ENCODE results near the gene KCNE2. TPM values are rescaled to one million over a fixed set of nuclear protein-coding genes. Genes with fewer than 3 reads are reported as not detected.
A peak's percentile ranks its signal among the peaks of the same experiment; 100 is the strongest.

KCNE2 gene
- total RNA-seq (2013) = not detected
- under 1 TPM in 1 of 3 donors, not detected in 2; 0.27 TPM for polyA plus RNA-seq
- not detected in 2 replicates for polyA minus RNA-seq
- total RNA-seq = 0 to 0.75 (median 0) reads per million in 11 experiments

GRCh38 chr21:34363733-34364132, at the start of gene KCNE2:
Gene KCNE2 (plus strand): TSS chr21:34364006. CDS start chr21:34370479, 6,473 bp downstream.
- Histone ChIP-seq H4K20me1 (ENCODE audit: insufficient read depth, low read length) (no peaks in the 10 kb centered on the region), H3K79me2 (ENCODE audit: insufficient read depth, low read length) (no peaks in the 10 kb centered on the region), H3K4me2 (replicated peaks; ENCODE audit: extremely low read depth, low read length, poor library complexity, severe bottlenecking) (no peak within 1 kb of the TSS), H3K9me3 (replicated peaks in 1 of 2; ENCODE audit: control insufficient read depth in 1 of 2, insufficient read depth in 1 of 2, low read length in 2 of 2) (no peaks in the 10 kb centered on the region), H3K9ac (ENCODE audit: insufficient read depth, low read length, poor library complexity, severe bottlenecking) (no peak within 1 kb of the TSS), H3K36me3 (replicated peaks in 1 of 2; ENCODE audit: control insufficient read depth in 1 of 2, insufficient read depth in 2 of 2, low read length in 2 of 2) (no peaks in the 10 kb centered on the region), H2AFZ (ENCODE audit: insufficient read depth, low read depth, low read length, poor library complexity, severe bottlenecking) (no peak within 1 kb of the TSS), H3K4me1 (ENCODE audit: control insufficient read depth in 1 of 2, insufficient read depth in 2 of 2, low read length in 2 of 2) (peaks cover 11 to 18% of the 10 kb centered on the region in 2 donors), H3K27ac (ENCODE audit: low read depth in 1 of 2, low read length in 2 of 2) (no peak within 1 kb of the TSS), H3K4me3 (replicated peaks in 1 of 3; ENCODE audit: low read depth in 2 of 3, low read length in 3 of 3) (no peak within 1 kb of the TSS), H3K27me3 (ENCODE audit: control insufficient read depth in 2 of 2, insufficient read depth in 2 of 2, low read length in 2 of 2) (peaks cover 0 to 8% of the 10 kb centered on the region in 2 donors)
- intact Hi-C loops (cut with micrococcal nuclease) = no loop called here
- TF ChIP-seq, protein P1, sequence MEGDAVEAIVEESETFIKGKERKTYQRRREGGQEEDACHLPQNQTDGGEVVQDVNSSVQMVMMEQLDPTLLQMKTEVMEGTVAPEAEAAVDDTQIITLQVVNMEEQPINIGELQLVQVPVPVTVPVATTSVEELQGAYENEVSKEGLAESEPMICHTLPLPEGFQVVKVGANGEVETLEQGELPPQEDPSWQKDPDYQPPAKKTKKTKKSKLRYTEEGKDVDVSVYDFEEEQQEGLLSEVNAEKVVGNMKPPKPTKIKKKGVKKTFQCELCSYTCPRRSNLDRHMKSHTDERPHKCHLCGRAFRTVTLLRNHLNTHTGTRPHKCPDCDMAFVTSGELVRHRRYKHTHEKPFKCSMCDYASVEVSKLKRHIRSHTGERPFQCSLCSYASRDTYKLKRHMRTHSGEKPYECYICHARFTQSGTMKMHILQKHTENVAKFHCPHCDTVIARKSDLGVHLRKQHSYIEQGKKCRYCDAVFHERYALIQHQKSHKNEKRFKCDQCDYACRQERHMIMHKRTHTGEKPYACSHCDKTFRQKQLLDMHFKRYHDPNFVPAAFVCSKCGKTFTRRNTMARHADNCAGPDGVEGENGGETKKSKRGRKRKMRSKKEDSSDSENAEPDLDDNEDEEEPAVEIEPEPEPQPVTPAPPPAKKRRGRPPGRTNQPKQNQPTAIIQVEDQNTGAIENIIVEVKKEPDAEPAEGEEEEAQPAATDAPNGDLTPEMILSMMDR (IDR thresholded peaks at IDR 0.05) = no peak
- H3K9me3 Mint-ChIP-seq = peaks cover 0 to 4% (median 1%) of the 10 kb centered on the region in 7 donors
- no peaks in the 10 kb centered on the region for H3K36me3 Mint-ChIP-seq
- peaks cover 14% of the 10 kb centered on the region for H3K4me1 Mint-ChIP-seq
- H3K27ac Mint-ChIP-seq = peak within 1 kb of the TSS in 5 of 7 donors; percentile 17 to 81 (median 52)
- H3K27me3 Mint-ChIP-seq (ENCODE audit: low read depth in 3 of 3) = peaks cover 0 to 16% (median 9%) of the 10 kb centered on the region in 3 donors
- no CpG with 5 or more reads among the region's 3 CpGs for WGBS (ENCODE audit: insufficient coverage)
- DNase-seq = no peak
- H3K4me3 Mint-ChIP-seq = no peak within 1 kb of the TSS

GRCh38 chr21:34319585-34319984, 44.2 kb upstream of the KCNE2 start:
- H3K9me3 ChIP-seq (replicated peaks in 1 of 2; ENCODE audit: control insufficient read depth in 1 of 2, insufficient read depth in 1 of 2, low read length in 2 of 2) = peaks cover 0 to 4% of the 10 kb centered on the region in 2 donors
- no peak overlapping the region for H3K4me2 ChIP-seq (replicated peaks; ENCODE audit: extremely low read depth, low read length, poor library complexity, severe bottlenecking)
- peaks cover 6 to 14% (median 7%) of the 10 kb centered on the region in 7 donors for H3K9me3 Mint-ChIP-seq
- intact Hi-C loops (cut with micrococcal nuclease) = no loop called here
- H3K36me3 Mint-ChIP-seq = no peaks in the 10 kb centered on the region
- no peak for DNase-seq
- no peak overlapping the region for H3K4me3 Mint-ChIP-seq
- peaks cover 8 to 17% (median 12%) of the 10 kb centered on the region in 3 donors for H3K27me3 Mint-ChIP-seq (ENCODE audit: low read depth in 3 of 3)
- TF ChIP-seq, protein P1 (IDR thresholded peaks at IDR 0.05) = no peak
- H3K27ac ChIP-seq (ENCODE audit: low read depth in 1 of 2, low read length in 2 of 2) = no peak overlapping the region
- no peaks in the 10 kb centered on the region for H3K4me1 Mint-ChIP-seq
- no peaks in the 10 kb centered on the region for H3K36me3 ChIP-seq (replicated peaks in 1 of 2; ENCODE audit: control insufficient read depth in 1 of 2, insufficient read depth in 2 of 2, low read length in 2 of 2)
- WGBS (ENCODE audit: insufficient coverage) = 100% methylated on average over 3 of the region's 3 CpGs
- H4K20me1 ChIP-seq (ENCODE audit: insufficient read depth, low read length) = no peaks in the 10 kb centered on the region
- H3K4me3 ChIP-seq (replicated peaks in 1 of 3; ENCODE audit: low read depth in 2 of 3, low read length in 3 of 3) = no peak overlapping the region
- H3K4me1 ChIP-seq (ENCODE audit: control insufficient read depth in 1 of 2, insufficient read depth in 2 of 2, low read length in 2 of 2) = no peaks in the 10 kb centered on the region
- no peak overlapping the region for H3K27ac Mint-ChIP-seq
- H2AFZ ChIP-seq (ENCODE audit: insufficient read depth, low read depth, low read length, poor library complexity, severe bottlenecking) = no peak overlapping the region
- peaks cover 0 to 16% of the 10 kb centered on the region in 2 donors for H3K27me3 ChIP-seq (ENCODE audit: control insufficient read depth in 2 of 2, insufficient read depth in 2 of 2, low read length in 2 of 2)
- H3K9ac ChIP-seq (ENCODE audit: insufficient read depth, low read length, poor library complexity, severe bottlenecking) = no peak overlapping the region
- no peaks in the 10 kb centered on the region for H3K79me2 ChIP-seq (ENCODE audit: insufficient read depth, low read length)

Measured in CD14-positive monocyte (primary cell).